OCI-LY3 (cell line): ENCODE results near the gene FBXL13.
"Not testable (repeated sequence)": the region's sequence is repeated elsewhere in the genome, so short reads cannot be mapped to it uniquely, and the experiment has no call there.

Source experiments
- H2AFZ ChIP-seq: fragments of 200-600, 300-600 bp; shearing (Covaris generic); 2 replicates; pipeline ENCODE4 v1.6.0; 2014; ENCODE audit warnings: antibody characterized with exemption, low read depth, low read length
- H3K27ac ChIP-seq: fragments of 200-600, 300-600 bp; sonication (generic); 2 replicates; pipeline ENCODE4 v1.5.1; 2014; ENCODE audit warnings: mild to moderate bottlenecking, low read length, moderate library complexity, mixed read lengths
- H3K27me3 ChIP-seq: fragments of 200-600, 300-600 bp; sonication (generic); 2 replicates; pipeline ENCODE4 v1.6.1; 2014; ENCODE audit warnings: low read depth, low read length, mixed read lengths
- H3K36me3 ChIP-seq: fragments of 200-600, 300-600 bp; sonication (generic); replicated peaks from 2 replicates; pipeline ENCODE3; 2014; ENCODE audit warnings: low read depth, low read length, mixed read lengths
- H3K4me1 ChIP-seq: fragments of 300-600, 200-600 bp; sonication (generic); 2 replicates; pipeline ENCODE4 v1.6.1; 2014; ENCODE audit warnings: low read length, mixed read lengths
- H3K4me2 ChIP-seq: fragments of 200-600, 300-600 bp; sonication (generic); 2 replicates; pipeline ENCODE4 v1.6.1; 2014; ENCODE audit warnings: low read length, mixed read lengths
- H3K4me3 ChIP-seq: fragments of 300-600, 200-600 bp; sonication (generic); 2 replicates; pipeline ENCODE4 v1.5.1; 2014; ENCODE audit warnings: antibody characterized with exemption, mild to moderate bottlenecking, low read length, moderate library complexity
- H3K79me2 ChIP-seq: fragments of 300-600, 200-600 bp; shearing (Covaris generic); 2 replicates; pipeline ENCODE4 v1.6.1; 2014; ENCODE audit warnings: mild to moderate bottlenecking, low read length, mixed read lengths
- H3K9ac ChIP-seq: fragments of 300-600, 200-600 bp; shearing (Covaris generic); 2 replicates; pipeline ENCODE4 v1.6.0; 2014; ENCODE audit warnings: mild to moderate bottlenecking, low read length, moderate library complexity
- H3K9me3 ChIP-seq: fragments of 200-600, 300-600 bp; shearing (Covaris generic); 2 replicates; pipeline ENCODE4 v1.6.1; 2014; ENCODE audit warnings: low read length, mixed read lengths; ENCODE audit not compliant: insufficient read depth
- H4K20me1 ChIP-seq: fragments of 200-600, 300-600 bp; sonication (generic); 2 replicates; pipeline ENCODE4 v1.6.1; 2016; ENCODE audit warnings: low read length, mixed read lengths; ENCODE audit not compliant: insufficient read depth
- EZH2phosphoT487 ChIP-seq: fragments of 200-600 bp; shearing (Covaris generic); IDR thresholded peaks from 2 replicates; pipeline ENCODE4 v1.6.1; 2018; ENCODE audit warnings: antibody characterized with exemption, mixed run types, low read depth
- TF ChIP-seq, protein P1 (sequence below): fragments of 200-600, 300-600 bp; sonication (generic); IDR thresholded peaks from 2 replicates; pipeline ENCODE4 v1.5.1; 2014; ENCODE audit warnings: antibody characterized with exemption, low read length, low read depth

FBXL13 gene

DNA sequence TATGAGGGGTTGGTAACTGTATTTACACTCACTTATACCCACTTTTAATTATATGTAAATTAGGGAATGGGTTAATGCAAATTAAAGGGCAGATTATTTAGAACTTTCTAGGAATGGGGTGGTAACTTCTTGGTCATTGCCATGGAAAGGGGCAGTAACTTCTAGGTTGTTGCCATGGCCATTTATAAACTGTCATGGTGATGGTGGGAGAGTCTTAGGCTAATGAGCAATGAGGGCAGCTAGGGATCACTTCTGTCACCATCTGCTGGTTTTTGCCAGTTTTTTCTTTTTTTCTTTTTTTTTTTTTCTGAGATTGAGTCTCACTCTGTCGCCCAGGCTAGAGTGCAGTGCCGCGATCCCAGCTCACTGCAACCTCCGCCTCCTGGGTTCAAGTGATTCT lies 41.2 kb upstream of the FBXL13 start:
- H3K36me3 ChIP-seq = peaks cover 29% of the 10 kb centered on the region
- H3K4me3 ChIP-seq = no peak overlapping the region
- no peak overlapping the region for H3K9ac ChIP-seq
- no peak overlapping the region for H3K4me2 ChIP-seq
- no peaks in the 10 kb centered on the region for H4K20me1 ChIP-seq
- no peak overlapping the region for H2AFZ ChIP-seq
- no peaks in the 10 kb centered on the region for H3K4me1 ChIP-seq
- TF ChIP-seq, protein P1, sequence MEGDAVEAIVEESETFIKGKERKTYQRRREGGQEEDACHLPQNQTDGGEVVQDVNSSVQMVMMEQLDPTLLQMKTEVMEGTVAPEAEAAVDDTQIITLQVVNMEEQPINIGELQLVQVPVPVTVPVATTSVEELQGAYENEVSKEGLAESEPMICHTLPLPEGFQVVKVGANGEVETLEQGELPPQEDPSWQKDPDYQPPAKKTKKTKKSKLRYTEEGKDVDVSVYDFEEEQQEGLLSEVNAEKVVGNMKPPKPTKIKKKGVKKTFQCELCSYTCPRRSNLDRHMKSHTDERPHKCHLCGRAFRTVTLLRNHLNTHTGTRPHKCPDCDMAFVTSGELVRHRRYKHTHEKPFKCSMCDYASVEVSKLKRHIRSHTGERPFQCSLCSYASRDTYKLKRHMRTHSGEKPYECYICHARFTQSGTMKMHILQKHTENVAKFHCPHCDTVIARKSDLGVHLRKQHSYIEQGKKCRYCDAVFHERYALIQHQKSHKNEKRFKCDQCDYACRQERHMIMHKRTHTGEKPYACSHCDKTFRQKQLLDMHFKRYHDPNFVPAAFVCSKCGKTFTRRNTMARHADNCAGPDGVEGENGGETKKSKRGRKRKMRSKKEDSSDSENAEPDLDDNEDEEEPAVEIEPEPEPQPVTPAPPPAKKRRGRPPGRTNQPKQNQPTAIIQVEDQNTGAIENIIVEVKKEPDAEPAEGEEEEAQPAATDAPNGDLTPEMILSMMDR = no peak
- no peak for TF ChIP-seq EZH2phosphoT487
- H3K9me3 ChIP-seq = no peaks in the 10 kb centered on the region
- no peaks in the 10 kb centered on the region for H3K79me2 ChIP-seq
- no peaks in the 10 kb centered on the region for H3K27me3 ChIP-seq
- H3K27ac ChIP-seq = no peak overlapping the region

DNA sequence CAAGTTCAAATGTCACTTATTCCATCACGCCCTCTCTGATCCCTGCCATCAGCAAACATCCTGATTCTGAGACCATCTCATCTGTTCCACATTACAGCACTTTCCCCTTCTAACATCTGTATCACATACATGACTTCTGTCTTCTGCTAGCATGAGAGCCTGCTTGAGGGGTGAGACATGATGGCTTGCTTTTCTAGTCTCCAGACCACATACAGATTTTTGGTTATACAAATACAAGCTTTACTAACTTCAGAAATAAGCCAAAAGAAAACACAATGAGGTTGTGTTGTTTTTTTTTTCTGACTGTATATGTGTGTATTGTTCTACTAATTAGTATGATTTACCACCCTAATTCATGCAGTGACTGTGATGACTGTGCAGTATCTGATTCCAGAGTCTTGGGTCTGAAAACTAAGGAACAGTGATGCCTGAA lies 40.0 kb upstream of the FBXL13 start:
- Histone ChIP-seq H3K4me3 (no peak overlapping the region), H3K27me3 (no peaks in the 10 kb centered on the region), H3K27ac (no peak overlapping the region), H3K79me2 (no peaks in the 10 kb centered on the region), H3K4me1 (no peaks in the 10 kb centered on the region), H3K36me3 (peaks cover 21% of the 10 kb centered on the region), H3K9ac (no peak overlapping the region), H4K20me1 (no peaks in the 10 kb centered on the region), H3K4me2 (no peak overlapping the region), H3K9me3 (no peaks in the 10 kb centered on the region), H2AFZ (no peak overlapping the region)
- TF ChIP-seq, protein P1 = no peak
- no peak for TF ChIP-seq EZH2phosphoT487

DNA sequence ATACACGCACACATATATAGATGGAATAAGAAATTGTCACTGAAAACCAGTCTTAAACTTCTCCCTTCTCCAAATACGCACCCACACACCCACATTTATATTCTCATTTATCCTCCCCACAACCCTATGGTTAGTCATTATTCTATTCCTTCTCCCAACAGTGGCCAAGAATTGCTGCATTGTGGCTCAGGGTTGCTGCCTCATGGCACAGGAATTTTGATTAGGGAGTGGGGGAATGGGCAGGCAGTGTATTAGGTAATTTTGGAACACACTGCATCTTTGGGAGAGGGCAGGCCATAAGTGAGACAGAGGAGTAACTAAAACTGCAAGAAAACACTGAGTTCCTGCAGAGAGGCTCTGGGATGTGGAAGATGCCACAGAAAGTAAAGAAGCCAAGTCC lies 38.6 kb upstream of the FBXL13 start:
- peaks cover 15% of the 10 kb centered on the region for H3K36me3 ChIP-seq
- H3K4me2 ChIP-seq = no peak overlapping the region
- H3K4me1 ChIP-seq = no peaks in the 10 kb centered on the region
- H2AFZ ChIP-seq = no peak overlapping the region
- TF ChIP-seq, protein P1 = no peak
- no peak for TF ChIP-seq EZH2phosphoT487
- no peaks in the 10 kb centered on the region for H3K79me2 ChIP-seq
- H3K4me3 ChIP-seq = no peak overlapping the region
- no peaks in the 10 kb centered on the region for H4K20me1 ChIP-seq
- no peak overlapping the region for H3K27ac ChIP-seq
- no peaks in the 10 kb centered on the region for H3K27me3 ChIP-seq
- H3K9ac ChIP-seq = no peak overlapping the region
- no peaks in the 10 kb centered on the region for H3K9me3 ChIP-seq

DNA sequence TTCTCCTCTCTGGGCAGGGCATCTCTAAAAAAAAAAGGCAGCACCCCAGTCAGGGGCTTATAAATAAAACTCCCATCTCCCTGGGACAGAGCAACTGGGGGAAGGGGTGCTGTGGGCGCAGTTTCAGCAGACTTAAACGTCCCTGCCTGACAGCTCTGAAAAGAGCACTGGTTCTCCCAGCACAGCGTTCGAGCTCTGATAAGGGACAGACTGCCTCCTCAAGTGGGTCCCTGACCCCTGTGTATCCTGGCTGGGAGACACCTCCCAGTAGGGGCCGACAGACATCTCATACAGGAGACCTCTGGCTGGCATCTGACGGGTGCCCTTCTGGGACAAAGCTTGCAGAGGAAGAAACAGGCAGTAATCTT lies 32.1 kb upstream of the FBXL13 start:
- not testable (repeated sequence) for H3K9me3 ChIP-seq, H3K4me3 ChIP-seq, H3K4me1 ChIP-seq, H4K20me1 ChIP-seq, H3K27me3 ChIP-seq, H3K79me2 ChIP-seq, H3K27ac ChIP-seq, H2AFZ ChIP-seq, H3K9ac ChIP-seq, H3K4me2 ChIP-seq
- H3K36me3 ChIP-seq = peaks cover 12% of the 10 kb centered on the region
